ENCODE measurements around the gene BPTF. TPM values are rescaled to one million over a fixed set of nuclear protein-coding genes. Genes with fewer than 3 reads are reported as not detected.

The BPTF gene
- total and polyA plus RNA-seq, 2 experiments from 2014 or later: 50.5 to 83.9 TPM

- TF ChIP-seq CTCF (IDR thresholded peaks at IDR 0.05; ENCODE audit: low read depth, low read length): no peak
- DNase-seq (ENCODE audit: low read depth in 1 of 2, low spot score in 1 of 2): no peak
- Histone ChIP-seq H3K36me3 (no peaks in the 10 kb centered on the region), H3K9me3 (ENCODE audit: low read depth) (no peaks in the 10 kb centered on the region), H3K4me3 (no peak overlapping the region), H3K4me1 (ENCODE audit: low read depth) (peaks cover 34% of the 10 kb centered on the region), H3K27ac (no peak overlapping the region), H3K27me3 (no peaks in the 10 kb centered on the region)
These were observed 7.8 kb downstream of the BPTF start for GRCh38 chr17:67833134-67833533.

GRCh38 chr17:67833946-67834631 is 8.8 kb downstream of the BPTF start:
- DNase-seq (ENCODE audit: low read depth in 1 of 2, low spot score in 1 of 2): no peak
- Histone ChIP-seq H3K4me3 (no peak overlapping the region), H3K4me1 (ENCODE audit: low read depth) (peaks cover 29% of the 10 kb centered on the region), H3K36me3 (no peaks in the 10 kb centered on the region), H3K27ac (no peak overlapping the region), H3K27me3 (no peaks in the 10 kb centered on the region), H3K9me3 (ENCODE audit: low read depth) (no peaks in the 10 kb centered on the region)
- no peak for TF ChIP-seq CTCF (IDR thresholded peaks at IDR 0.05; ENCODE audit: low read depth, low read length)

- no peak overlapping the region for H3K27ac ChIP-seq
- no peaks in the 10 kb centered on the region for H3K27me3 ChIP-seq
- no peaks in the 10 kb centered on the region for H3K36me3 ChIP-seq
- no peak for DNase-seq (ENCODE audit: low read depth in 1 of 2, low spot score in 1 of 2)
- TF ChIP-seq CTCF (IDR thresholded peaks at IDR 0.05; ENCODE audit: low read depth, low read length): no peak
- no peak overlapping the region for H3K4me3 ChIP-seq
- peaks cover 24% of the 10 kb centered on the region for H3K4me1 ChIP-seq (ENCODE audit: low read depth)
- H3K9me3 ChIP-seq (ENCODE audit: low read depth): no peaks in the 10 kb centered on the region
These were observed 9.3 kb downstream of the BPTF start for GRCh38 chr17:67834634-67835033.

- no peak for TF ChIP-seq CTCF (IDR thresholded peaks at IDR 0.05; ENCODE audit: low read depth, low read length)
- no peak overlapping the region for H3K4me3 ChIP-seq
- H3K36me3 ChIP-seq: no peaks in the 10 kb centered on the region
- peak in 1 of 2 donors; percentile 21 for DNase-seq (ENCODE audit: low read depth in 1 of 2, low spot score in 1 of 2)
- H3K27me3 ChIP-seq: no peaks in the 10 kb centered on the region
- no peaks in the 10 kb centered on the region for H3K9me3 ChIP-seq (ENCODE audit: low read depth)
- peaks cover 7% of the 10 kb centered on the region for H3K4me1 ChIP-seq (ENCODE audit: low read depth)
- H3K27ac ChIP-seq: peak overlapping the region; percentile 52
These were observed 11.1 kb downstream of the BPTF start for GRCh38 chr17:67836205-67836987.

- Histone ChIP-seq H3K27ac (no peak overlapping the region), H3K4me3 (no peak overlapping the region), H3K4me1 (ENCODE audit: low read depth) (peaks cover 6% of the 10 kb centered on the region), H3K9me3 (ENCODE audit: low read depth) (no peaks in the 10 kb centered on the region), H3K36me3 (no peaks in the 10 kb centered on the region), H3K27me3 (no peaks in the 10 kb centered on the region)
- TF ChIP-seq CTCF (IDR thresholded peaks at IDR 0.05; ENCODE audit: low read depth, low read length): no peak
- no peak for DNase-seq (ENCODE audit: low read depth in 1 of 2, low spot score in 1 of 2)
These were observed 12.7 kb downstream of the BPTF start for GRCh38 chr17:67837965-67838364.

Data from cardiac muscle cell (in vitro differentiated cells and primary cell).